ENCODE data around the gene EPM2A. TPM values are rescaled to one million over a fixed set of nuclear protein-coding genes. Genes with fewer than 3 reads are reported as not detected.
A peak's percentile ranks its signal among the peaks of the same experiment; 100 is the strongest.

Gene EPM2A
- total RNA-seq, 6 experiments from 2014 or later: 4.7 to 8.7 (median 6.8) TPM

DNA sequence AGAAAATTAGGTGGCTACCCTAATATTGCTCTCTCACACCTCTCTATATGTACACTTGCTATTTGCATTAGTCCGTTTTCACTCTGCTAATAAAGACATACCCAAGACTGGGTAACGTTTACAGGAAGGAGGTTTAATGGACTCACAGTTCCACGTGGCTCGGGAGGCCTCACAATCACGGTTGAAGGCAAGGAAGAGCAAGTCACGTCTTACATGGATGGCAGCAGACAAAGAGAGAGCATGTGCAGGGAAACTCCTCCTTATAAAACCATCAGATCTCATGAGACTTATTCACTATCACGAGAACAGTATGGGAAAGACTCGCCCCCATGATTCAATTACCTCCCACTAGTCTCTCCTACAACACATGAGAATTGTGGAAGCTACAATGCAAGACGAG lies 53.4 kb downstream of the EPM2A start:
- no peaks in the 10 kb centered on the region for H3K4me1 ChIP-seq

DNA sequence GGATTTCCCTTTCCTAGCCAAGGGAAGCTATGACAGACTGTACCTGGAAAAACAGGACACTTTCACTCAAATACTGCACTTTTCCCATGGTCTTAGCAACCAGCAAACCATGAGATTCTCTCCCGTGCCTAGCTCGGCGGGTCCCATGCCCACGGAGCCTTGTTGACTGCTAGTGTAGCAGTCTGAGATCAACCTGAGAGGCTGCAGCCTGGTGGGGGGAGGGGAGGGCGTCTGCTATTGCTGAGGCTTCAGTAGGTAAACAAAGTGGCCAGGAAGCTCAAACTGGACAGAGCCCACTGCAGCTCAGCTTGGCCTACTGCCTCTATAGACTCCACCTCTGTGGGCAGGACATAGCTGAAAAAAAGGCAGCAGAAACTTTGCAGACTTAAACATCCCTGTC lies 61.8 kb downstream of the EPM2A start:
- Histone ChIP-seq H3K36me3 (no peaks in the 10 kb centered on the region), H3K4me1 (peaks cover 0 to 4% (median 0%) of the 10 kb centered on the region in 4 donors), H3K9me3 (no peaks in the 10 kb centered on the region), H3K4me3 (no peak overlapping the region), H3K27me3 (no peaks in the 10 kb centered on the region), H3K27ac (no peak overlapping the region)
- intact Hi-C loops (cut with DNase I): no loop called here
- WGBS (ENCODE audit: insufficient coverage, low coverage, low lambda C conversion rate, missing lambda C conversion rate): 80% methylated on average over 1 of the region's 5 CpGs
- DNase-seq (no peak), ATAC-seq (no peak)
- TF ChIP-seq, protein P1, sequence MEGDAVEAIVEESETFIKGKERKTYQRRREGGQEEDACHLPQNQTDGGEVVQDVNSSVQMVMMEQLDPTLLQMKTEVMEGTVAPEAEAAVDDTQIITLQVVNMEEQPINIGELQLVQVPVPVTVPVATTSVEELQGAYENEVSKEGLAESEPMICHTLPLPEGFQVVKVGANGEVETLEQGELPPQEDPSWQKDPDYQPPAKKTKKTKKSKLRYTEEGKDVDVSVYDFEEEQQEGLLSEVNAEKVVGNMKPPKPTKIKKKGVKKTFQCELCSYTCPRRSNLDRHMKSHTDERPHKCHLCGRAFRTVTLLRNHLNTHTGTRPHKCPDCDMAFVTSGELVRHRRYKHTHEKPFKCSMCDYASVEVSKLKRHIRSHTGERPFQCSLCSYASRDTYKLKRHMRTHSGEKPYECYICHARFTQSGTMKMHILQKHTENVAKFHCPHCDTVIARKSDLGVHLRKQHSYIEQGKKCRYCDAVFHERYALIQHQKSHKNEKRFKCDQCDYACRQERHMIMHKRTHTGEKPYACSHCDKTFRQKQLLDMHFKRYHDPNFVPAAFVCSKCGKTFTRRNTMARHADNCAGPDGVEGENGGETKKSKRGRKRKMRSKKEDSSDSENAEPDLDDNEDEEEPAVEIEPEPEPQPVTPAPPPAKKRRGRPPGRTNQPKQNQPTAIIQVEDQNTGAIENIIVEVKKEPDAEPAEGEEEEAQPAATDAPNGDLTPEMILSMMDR (IDR thresholded peaks at IDR 0.05): no peak
- no peak for TF ChIP-seq POLR2A (IDR thresholded peaks at IDR 0.05)

More for the DNA sequence above, 53.4 kb downstream of the EPM2A start:
- ATAC-seq: no peak
- Histone ChIP-seq H3K27ac (no peak overlapping the region), H3K4me3 (no peak overlapping the region), H3K9me3 (no peaks in the 10 kb centered on the region), H3K27me3 (no peaks in the 10 kb centered on the region), H3K36me3 (peaks cover 0 to 5% (median 0%) of the 10 kb centered on the region in 4 donors)
- DNase-seq: no peak
- intact Hi-C loops (cut with DNase I): no loop called here
- WGBS (ENCODE audit: insufficient coverage, low coverage, low lambda C conversion rate, missing lambda C conversion rate): 93% methylated on average over 7 of the region's 9 CpGs
- TF ChIP-seq, protein P1 (IDR thresholded peaks at IDR 0.05): no peak

- WGBS (ENCODE audit: insufficient coverage, low coverage, low lambda C conversion rate, missing lambda C conversion rate): 60% methylated on average over 1 of the region's 1 CpG
- no peaks in the 10 kb centered on the region for H3K27me3 ChIP-seq
- TF ChIP-seq, protein P1 (IDR thresholded peaks at IDR 0.05): no peak
- TF ChIP-seq POLR2A (IDR thresholded peaks at IDR 0.05): no peak
- H3K4me3 ChIP-seq: no peak overlapping the region
- DNase-seq (no peak), ATAC-seq (no peak)
- no peaks in the 10 kb centered on the region for H3K36me3 ChIP-seq
- intact Hi-C loops (cut with DNase I): no loop called here
- H3K9me3 ChIP-seq: no peaks in the 10 kb centered on the region
- peaks cover 0 to 4% (median 0%) of the 10 kb centered on the region in 4 donors for H3K4me1 ChIP-seq
- no peak overlapping the region for H3K27ac ChIP-seq
These were observed 65.0 kb downstream of the EPM2A start for GRCh38 chr6:145670311-145670710.

- Histone ChIP-seq H3K27me3 (no peaks in the 10 kb centered on the region), H3K4me3 (no peak overlapping the region), H3K36me3 (no peaks in the 10 kb centered on the region), H3K4me1 (peaks cover 0 to 4% (median 0%) of the 10 kb centered on the region in 4 donors), H3K27ac (no peak overlapping the region), H3K9me3 (no peaks in the 10 kb centered on the region)
- TF ChIP-seq, protein P1 (IDR thresholded peaks at IDR 0.05): no peak
- TF ChIP-seq POLR2A (IDR thresholded peaks at IDR 0.05): no peak
- intact Hi-C loops (cut with DNase I): no loop called here
- peak in 1 of 4 donors; percentile 30 for ATAC-seq
- DNase-seq: no peak
- 70% methylated on average over 2 of the region's 2 CpGs for WGBS (ENCODE audit: insufficient coverage, low coverage, low lambda C conversion rate, missing lambda C conversion rate)
These were observed 65.7 kb downstream of the EPM2A start for GRCh38 chr6:145669627-145670034.

DNA sequence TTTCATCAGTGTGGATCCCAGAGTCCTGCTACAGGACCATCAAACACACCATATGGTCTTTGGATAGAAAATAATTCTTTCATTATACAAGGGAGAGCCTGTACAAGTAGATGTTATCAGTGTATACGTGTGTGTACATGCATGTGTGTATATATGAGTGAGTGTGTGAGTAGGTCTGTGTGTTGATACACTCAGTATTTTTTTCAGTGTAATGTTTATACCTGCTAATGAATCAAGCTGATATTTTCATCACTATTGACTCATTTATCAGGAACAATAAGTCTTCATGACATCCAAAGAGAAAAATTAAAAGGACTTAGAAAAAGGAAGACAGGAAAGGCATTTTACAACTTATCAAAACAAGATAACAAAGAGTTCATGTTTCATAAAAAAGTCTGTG lies 66.5 kb downstream of the EPM2A start:
- no peaks in the 10 kb centered on the region for H3K27me3 ChIP-seq
- DNase-seq: no peak
- intact Hi-C loops (cut with DNase I): no loop called here
- H3K36me3 ChIP-seq: no peaks in the 10 kb centered on the region
- WGBS (ENCODE audit: insufficient coverage, low coverage, low lambda C conversion rate, missing lambda C conversion rate): 69% methylated on average over 1 of the region's 1 CpG
- no peak overlapping the region for H3K4me3 ChIP-seq
- TF ChIP-seq POLR2A (IDR thresholded peaks at IDR 0.05): no peak
- no peak overlapping the region for H3K27ac ChIP-seq
- H3K9me3 ChIP-seq: no peaks in the 10 kb centered on the region
- ATAC-seq: no peak
- H3K4me1 ChIP-seq: peaks cover 0 to 4% (median 0%) of the 10 kb centered on the region in 4 donors

All from right lobe of liver (tissue), 6 donors.